HG03342 (cell line): ENCODE data around the gene INHBB.
"Not testable (repeated sequence)": the region's sequence is repeated elsewhere in the genome, so short reads cannot be mapped to it uniquely, and the experiment has no call there.

Source experiments
- ATAC-seq: cut with Tn5 transposase; IDR thresholded peaks from one replicate; pipeline ENCODE4 v1.9.1; 2021; ENCODE audit warnings: mild to moderate bottlenecking, moderate library complexity; ENCODE audit not compliant: unreplicated experiment

The INHBB gene

DNA sequence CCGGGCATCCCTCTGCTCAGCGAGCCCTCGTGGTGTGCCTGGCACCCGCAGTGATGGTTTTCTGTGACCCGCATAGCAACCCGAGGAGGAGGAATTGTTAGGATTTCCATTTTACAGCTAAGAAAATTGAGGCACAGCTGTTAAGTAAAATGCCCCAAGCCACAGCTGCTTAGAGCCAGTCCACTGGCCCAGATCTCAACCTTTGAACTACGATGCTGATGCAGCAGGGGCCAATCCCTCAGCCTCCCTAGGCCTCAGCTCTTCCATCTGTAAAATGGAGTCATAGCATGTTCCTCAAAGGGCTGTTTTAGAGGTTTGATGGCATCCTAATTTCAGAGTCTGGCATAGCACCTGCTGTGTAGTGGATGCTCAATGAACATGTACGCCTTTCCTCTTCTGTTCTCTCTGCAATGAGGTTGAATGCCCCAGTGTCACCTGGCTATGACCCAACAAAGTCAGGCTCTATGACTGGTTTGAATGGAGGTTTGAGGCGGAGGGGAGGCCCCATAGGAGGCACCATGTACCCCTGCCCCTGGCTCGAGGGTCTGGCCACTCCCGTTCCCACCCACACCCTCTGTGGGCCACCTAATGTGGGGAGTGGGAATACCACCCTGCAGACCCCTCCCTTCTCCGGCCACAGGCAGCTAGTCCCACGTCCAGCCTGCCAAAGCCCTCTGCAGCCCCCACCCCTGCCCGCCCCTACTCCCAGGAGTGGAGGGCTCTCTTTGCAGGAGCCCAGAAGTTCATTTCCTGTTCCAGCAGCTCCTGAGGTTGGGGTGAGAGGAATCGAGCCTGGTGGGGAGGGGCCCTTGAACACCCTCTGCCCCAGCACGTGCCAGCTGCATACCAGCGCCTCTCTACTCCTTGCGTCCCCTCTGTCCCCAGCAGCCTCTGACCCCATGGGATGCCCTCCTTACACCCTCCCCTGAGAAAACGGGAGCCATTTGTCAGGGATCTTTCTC is 31.0 kb downstream of the INHBB start:
- no peak for ATAC-seq

DNA sequence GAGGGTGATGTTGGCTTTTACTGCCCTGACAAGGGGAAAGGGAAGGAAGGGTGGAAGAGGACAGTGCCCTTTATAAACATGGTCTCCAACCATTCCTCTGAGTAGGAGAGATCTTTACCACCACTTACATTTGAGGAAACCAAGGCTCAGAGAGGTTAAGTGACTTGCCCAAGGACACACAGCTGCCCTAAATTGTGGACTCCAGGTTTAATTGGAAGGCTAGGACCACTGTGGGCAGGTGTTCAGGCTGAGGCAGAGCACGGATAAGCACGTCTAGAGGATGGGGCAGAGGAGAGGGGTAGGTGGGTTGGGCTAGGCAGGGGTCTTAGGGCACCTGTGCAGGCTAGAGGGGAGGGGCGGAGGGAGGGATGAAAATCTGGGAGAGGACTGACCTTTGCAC is 32.7 kb downstream of the INHBB start:
- ATAC-seq, result no peak

DNA sequence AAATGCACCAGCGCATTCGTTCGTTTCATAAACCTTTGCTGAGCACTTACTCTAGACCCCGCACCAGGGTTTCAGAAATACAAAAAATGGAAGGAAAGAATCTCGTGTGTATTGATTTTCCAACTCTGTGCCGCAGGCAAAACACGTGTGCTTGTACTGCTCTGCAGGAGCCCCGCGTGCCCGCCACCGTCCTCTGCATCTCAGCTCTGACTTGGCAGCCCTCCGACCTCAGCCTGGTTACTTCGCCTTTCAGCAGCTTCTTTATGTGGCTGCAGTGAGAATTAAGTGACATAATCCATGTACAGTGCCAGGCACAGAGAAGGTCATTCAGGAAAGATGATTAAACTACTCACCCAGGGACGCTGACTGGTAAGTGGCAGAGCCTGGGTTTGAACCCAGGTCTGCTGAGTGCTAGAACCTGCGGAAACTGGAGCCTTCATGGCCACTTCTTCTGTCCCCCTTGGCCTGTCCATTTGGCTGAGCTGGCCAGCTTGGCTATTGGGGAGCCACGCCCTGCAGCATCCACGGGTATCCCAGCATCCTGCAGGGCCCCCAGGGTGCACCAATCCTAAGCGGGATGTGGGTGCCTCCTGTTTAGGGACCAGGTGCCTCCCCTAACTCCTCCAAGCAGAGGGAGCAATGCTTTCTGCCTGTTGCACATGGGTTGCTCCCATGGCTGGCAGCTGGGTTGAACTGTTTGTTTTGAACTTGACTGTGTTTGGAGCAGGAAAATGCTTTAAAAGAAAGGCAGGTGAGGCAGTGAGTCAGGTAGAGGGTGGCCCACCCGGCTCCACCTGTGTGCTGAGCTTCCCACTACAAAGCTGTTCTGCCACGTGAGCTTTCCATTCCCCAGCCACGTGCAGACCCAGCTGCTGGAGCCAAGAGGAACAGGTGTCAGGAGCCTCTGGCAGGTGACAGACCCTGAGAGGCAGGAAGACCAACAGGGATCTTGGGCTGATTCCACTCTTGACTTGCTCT is 34.3 kb downstream of the INHBB start:
- ATAC-seq, result no peak

DNA sequence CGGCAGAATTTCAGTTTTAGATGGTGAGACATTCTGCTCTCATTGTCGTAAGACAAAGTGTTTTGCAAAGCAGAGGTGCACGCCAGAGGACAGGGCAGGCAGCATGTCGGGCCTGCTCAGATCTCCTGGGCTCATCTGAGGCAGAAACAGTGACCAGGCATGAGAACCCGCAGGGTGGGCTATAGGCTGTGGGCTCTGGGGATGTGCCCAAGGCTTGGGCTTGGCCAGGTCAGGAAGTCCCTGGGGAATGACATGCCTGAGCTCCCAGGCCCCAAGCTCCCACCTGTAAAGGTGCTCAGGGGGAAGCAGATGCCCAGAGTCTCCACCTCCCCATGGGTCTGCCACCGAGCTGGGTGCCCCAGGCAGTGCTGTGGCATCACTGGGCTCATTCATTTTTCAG is 35.3 kb downstream of the INHBB start:
- ATAC-seq, result no peak

DNA sequence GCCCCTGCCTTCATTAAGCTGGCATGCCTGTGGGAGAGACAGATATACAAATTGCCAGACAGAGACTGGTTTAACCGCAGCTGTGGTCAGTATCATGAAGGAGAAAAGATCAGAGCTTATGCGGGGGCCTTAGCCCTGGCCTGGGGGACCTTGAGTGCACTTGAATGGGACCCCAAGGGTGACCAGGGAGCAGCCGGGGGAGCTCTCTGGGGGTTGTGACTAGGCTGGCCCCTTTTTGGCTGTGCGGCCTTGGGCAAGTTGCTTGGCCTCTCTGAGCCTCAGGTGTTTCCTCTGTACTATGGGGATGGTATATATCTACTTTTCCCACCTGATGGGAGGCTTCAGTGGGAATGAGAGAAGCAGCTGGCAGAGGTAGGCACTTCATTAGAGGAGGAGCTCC is 35.7 kb downstream of the INHBB start:
- no peak for ATAC-seq

DNA sequence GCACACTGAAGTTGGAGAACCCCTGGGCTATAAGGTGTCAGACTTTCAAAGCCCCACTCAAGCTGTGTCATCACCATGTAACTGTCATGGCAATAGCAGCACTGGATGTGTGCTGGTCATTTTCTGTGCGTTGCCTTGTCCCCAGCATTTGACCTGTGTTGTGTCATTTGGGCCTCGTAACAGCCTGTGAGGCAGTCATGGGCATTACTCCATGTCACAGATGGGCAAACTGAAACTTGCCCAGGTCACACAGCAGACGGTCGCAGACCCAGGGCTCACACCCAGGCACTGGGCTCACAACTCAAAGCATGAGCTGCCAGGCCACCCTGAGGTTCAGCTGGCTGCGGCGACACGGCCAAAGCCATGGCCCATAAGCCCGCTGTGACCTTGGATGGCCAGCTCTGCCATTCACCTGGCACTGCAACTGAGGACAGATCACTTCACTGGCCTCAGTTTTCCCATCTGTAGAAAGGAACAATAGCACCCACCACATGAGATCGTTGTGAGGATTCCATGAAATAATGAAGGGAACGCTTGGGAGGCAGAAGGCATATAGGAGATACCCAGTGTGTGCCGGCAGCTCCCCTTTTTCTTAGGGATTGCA is 36.7 kb downstream of the INHBB start:
- no peak for ATAC-seq

DNA sequence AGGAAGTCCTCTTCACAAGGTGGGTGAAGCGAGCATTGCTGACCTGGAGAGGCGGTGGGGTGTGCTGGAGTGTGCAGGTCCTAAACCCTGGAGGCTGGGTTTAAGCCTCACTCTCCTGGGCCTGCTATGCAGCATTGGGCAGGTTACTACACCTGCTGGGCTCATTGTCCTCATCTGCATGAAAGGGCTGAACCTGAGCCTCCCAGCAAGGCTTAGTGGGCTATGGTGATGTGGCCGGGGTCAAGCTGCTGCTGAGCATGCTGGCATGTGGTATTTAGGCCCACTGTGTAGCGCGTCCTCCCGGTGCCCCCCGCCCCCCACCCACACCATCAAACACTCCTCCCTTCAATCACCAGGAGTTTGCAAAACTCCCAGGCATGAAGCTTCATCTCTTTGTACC is 37.3 kb downstream of the INHBB start:
- ATAC-seq, result no peak

DNA sequence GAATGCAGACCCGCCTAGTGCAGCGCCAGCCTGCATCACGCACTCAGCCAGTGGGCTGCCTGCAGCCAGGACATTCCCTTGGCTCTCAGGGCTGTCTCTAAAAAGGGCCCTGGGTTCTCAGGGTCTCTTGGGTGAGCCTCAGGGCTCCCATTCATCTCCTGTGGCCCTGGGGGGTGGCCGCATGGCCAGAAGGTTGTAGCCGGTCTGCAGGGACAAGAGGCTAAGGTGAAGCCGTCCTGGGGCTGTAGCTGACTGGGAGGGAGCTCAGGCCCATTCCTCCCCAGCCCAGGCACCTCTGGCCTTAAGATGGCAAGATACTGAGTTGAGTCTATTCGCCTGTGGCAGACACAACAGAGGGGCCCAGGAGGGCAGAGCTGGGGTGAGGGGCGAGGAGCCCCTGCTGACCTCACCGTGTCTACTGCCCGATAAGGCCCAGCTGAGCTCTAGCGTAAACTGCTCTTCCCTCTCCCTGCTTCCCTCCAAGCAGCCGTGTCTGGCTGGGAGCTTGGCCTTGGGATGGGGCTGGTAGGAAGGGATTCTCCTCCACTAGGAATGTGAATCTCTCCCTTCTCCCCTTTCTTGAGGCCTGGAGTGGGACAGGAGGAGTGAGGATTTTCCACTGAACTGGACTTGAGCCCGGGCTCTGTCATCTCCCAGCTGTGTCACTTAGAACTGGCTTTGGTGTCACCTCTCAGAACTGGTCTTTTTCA is 37.9 kb downstream of the INHBB start:
- ATAC-seq, result no peak

DNA sequence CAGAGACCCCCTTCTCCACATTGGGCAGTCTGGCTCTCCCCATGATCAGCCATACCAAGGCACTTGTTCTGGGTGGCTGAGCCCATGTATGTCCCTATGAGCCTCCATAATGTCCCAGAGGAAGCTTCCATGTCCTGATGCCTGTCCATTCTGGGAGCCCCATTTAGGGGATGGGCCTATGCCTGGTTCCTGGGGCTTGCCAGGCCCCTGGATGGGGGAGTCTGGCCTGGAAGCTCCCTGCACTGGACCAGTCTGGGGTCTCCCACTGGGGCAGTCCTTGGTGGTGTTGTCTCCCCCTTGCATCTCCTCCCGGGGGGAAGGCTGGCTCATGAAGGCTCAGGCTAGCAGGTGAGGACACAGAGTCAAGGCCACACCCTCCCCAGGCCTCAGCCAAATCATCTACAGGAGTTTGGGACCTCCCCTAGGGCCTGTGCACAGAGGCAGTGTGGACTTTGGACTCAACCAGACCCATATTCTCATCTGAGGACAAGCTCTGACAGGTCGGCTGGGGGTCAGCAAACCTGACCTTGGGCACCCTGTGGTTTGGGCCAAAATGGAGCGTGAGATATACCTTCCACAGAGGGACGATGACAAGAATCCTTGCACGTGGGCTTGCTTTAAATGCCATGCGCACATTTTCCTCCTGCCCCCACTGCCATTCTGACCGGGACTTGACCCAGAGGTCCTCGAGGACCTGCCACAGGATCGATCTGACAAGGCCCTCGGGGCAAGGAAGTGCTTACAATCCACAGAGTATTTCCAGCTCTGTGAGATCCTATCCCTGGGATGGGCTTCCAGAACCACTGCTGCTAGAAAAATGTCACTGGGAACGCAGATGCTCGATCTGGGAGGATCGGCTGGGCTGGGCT is 38.8 kb downstream of the INHBB start:
- no peak for ATAC-seq

DNA sequence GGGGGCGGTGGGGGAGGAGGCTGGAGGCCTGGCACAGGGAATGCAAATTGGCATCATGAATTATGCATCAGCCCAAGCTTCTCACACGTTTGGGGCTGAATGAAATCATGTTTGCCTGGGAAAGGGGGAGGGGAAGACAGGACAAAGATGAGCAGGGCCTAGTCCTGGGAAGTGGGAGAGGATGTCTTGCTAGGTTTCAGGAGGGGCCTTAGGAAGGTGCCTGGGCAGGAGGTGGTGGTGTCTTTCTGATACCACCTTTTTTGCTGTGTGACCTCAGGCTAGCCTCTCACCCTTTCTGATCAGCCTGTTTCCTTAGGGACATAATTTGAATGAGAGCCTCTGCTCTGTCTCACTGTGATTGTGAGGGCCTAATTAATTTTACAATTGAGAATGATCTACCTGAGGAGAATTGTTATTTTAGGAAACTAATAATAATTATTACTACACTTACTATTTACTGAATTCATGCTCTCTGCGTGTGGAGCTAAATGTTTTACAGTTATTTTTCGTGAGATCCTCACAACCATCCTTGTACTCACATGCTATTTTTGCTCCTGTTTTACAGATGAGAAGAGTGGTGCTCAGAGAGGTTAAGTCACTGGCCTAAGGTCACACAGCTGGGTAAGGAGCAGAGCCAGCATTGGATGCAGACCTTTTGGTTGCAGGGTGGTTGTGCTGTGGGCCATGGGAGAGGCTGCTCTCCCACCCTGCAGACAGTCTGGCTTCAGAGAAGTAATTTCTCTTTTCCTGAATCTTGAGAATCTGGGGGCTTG is 39.6 kb downstream of the INHBB start:
- no peak for ATAC-seq

DNA sequence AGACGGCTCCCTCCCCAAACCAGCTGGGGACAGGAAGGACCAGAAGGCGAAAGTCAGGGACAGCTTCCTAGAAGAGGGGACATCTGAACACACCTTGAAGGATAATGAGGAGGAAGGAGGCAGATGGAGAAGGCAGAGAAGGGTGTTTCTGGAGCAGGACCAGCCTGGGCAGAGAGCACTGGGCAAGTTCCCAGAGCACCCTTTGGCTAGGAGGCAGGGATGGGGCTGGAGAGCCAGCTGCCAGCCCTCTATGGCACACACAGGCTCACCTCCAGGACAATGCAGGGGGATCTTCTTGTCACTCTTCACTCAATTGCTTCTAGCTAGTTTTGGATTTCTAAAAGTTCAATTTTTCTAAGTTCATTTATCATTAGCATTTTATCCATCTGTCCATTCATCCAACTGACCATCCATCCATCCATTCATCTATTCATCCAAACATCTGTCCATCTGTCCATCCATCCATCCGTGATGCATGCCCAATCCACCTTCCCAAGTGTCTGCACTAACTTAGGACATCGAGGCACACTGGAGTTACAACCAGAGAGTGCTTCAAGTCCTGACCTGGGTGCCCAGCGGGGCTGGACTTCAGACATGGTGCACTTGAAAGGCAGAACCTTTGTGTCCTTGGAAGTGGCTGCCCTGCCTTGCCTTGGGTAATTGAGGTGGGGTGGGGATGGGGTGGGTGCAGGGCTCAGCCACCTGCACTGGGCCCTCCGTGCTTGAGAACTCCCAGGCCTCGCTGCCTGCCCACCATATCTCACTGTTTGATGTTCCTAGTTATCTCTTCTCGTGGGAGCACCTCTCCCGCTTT is 42.5 kb downstream of the INHBB start:
- no peak for ATAC-seq

DNA sequence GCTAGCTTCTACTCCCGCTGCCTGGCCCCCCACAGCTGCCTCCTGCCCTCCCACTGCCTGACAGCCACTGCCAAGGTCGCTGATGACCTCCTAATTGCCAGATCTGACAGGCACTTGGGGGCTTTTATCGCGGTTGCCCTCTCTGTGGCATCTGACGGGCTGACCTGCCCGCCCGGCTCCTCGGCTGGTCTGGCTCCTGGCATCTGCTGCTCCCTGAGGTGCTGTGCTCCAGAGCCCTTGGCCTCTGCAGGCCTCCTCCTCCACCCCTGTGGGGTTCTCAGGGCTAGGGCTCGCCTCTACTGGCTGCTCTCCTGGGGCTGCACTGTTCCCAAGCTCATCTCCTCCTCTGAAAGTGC is 43.1 kb downstream of the INHBB start:
- no peak for ATAC-seq

DNA sequence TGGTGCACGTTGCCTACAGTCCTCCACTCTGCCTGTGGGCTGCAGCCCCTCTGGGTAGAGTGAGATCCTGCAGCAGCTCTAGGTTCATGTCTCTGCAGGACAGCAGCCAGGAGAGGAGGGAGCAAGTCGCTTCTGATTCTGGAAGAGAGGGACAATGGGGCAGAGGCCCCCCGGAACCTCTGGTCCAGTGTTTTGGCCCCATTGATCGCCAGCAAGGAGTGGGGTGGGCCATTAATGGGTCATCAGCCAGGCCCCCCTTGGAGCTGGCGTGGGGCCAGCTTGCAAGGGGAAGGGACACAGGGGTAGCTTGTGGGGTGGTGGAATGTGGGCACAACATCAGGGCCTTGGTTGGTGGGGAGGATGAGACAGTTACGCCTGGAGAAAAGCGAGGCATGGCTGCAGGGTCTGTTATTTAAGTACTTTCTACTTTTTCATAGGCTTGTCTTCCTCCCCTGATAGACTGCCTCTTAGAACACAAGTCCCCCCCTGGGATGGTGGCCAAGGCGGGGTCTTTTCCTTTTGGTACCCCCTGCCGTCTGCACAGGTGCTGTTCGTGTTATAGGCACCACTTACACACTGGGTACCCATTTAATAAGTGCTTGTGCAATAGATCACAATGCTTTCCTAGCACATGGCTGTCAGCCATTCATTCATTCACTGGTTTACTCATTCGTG is 44.6 kb downstream of the INHBB start:
- ATAC-seq, result no peak

DNA sequence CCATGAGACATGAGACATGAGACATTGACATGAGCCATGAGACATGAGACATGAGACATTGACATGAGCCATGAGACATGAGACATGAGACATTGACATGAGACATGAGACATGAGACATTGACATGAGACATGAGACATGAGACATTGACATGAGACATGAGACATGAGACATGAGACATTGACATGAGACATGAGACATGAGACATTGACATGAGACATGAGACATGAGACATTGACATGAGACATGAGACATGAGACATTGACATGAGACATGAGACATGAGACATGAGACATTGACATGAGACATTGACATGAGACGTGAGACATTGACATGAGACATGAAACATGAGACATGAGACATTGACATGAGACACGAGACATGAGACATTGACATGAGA is 45.4 kb downstream of the INHBB start:
- not testable (repeated sequence) for ATAC-seq

DNA sequence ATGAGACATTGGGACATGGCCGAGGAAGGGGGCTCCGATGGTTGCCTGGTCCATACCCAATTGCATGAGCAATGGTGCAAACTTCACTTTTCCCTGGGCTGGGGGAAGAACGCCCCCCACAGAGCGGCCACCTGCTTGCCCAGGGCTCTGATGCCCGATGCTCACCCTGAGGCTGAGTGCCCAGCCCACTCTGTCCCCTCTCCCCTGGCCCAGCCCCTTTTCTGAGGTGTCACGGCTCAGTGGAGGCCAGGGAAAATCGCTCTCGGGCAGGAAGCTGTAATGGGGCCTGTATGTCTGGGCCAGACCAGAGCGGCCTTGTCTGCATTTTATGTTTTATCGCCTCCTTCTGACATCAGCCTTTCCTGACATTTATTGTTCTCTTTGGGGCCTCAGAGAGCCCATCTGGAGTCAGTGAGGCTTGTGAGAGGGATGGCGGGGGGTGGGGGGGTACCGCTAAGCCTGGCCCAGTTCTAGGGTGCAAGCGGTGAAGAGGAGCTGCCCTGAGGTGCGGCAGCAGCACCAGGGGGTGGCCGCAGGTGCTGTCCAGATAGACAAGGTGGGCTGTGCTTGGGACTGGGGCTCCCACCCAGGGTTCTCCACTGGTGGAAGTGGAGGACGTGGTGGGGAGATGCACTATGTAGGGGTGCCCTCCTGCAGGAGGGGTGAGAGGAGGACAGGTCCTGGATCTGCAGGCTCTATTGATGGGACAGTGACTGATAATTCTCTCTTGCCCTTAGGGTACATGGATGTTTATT is 46.2 kb downstream of the INHBB start:
- ATAC-seq, result no peak

DNA sequence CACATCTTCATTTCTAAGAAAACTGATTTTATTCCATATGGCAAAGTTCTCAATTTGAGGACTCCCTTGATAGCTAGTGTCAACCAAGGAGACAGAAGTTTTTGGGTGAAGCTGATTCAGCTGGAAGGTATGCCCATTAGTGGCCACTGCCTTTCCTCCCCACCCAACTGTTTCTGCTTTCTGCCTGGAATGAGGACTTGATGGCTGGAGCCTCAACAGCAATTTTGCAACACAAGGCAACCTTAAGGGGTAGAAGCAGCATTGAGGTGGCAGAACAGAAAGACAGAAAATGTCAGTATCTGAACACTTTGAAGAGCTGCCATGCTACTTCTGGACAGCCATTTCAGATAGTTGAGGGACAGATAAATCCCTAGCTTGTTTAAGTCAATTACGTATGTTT is 47.0 kb downstream of the INHBB start:
- ATAC-seq, result no peak

DNA sequence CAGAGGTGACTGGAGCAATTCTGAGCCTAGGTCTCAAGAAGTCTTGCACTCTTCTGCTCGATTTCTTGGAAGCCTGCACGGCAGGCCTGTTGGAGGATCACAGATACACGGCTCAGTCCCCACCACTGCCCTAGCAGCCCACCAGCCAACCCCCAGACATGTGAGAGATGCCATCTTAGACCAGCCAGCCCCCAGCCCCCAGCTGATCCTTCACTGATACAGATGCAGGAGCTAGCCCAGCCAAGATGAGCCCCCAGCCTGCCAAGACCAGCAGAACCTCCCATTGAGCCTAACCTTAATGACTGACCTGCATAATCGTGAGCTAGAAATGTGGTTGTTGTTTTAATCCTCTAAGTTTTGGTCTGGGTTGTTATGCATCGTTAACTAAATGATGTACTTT is 47.5 kb downstream of the INHBB start:
- ATAC-seq, result no peak
